ENCODE results near the gene RPS24. TPM values are rescaled to one million over a fixed set of nuclear protein-coding genes. Genes with fewer than 3 reads are reported as not detected.

Gene RPS24
- total RNA-seq, 2 experiments from 2014 or later = 1,812 to 1,903 TPM

DNA sequence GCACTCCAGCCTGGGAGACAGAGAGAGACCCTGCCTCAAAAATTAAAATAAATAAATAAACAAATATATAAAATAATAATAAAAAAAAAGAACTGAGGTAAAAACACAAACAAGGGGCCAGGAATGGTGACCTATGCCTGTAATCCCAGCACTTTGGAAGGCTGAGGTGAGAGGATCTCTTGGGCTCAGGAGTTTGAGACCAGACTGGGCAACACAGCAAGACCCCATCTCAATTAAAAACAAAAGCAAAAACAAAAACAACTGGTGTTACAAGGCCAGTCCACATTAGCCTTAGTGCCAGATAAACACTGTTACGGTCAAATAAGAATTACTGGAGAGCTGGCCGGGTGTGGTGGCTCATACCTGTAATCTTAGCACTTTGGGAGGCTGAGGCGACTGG, 9.9 kb upstream of the RPS24 start:
- intact Hi-C loops (cut with DNase I, micrococcal nuclease) = no loop called here

GRCh38 chr10:78025685-78026364, 7.8 kb upstream of the RPS24 start:
- ATAC-seq (ENCODE audit: poor library complexity) = no peak

More for the DNA sequence above, 9.9 kb upstream of the RPS24 start:
- Histone ChIP-seq H3K27me3 (ENCODE audit: control insufficient read depth in 1 of 2, insufficient read depth in 2 of 2, low read length in 2 of 2) (no peaks in the 10 kb centered on the region), H3K27ac (ENCODE audit: low read depth in 1 of 2, low read length in 2 of 2) (no peak overlapping the region), H3K4me1 (ENCODE audit: insufficient read depth, low read length) (peaks cover 16% of the 10 kb centered on the region), H3K9me3 (ENCODE audit: control insufficient read depth in 1 of 2, insufficient read depth in 1 of 2, low read length in 2 of 2) (no peaks in the 10 kb centered on the region), H3K36me3 (ENCODE audit: insufficient read depth, low read length) (peaks cover 76% of the 10 kb centered on the region), H3K4me3 (ENCODE audit: low read length) (no peak overlapping the region)
- DNase-seq (no peak), ATAC-seq (ENCODE audit: poor library complexity) (no peak)
- peaks cover 19% of the 10 kb centered on the region for H3K4me1 Mint-ChIP-seq (ENCODE audit: low read depth)
- H3K27me3 Mint-ChIP-seq = no peaks in the 10 kb centered on the region
- H3K27ac Mint-ChIP-seq = no peak overlapping the region
- TF ChIP-seq, protein P1, sequence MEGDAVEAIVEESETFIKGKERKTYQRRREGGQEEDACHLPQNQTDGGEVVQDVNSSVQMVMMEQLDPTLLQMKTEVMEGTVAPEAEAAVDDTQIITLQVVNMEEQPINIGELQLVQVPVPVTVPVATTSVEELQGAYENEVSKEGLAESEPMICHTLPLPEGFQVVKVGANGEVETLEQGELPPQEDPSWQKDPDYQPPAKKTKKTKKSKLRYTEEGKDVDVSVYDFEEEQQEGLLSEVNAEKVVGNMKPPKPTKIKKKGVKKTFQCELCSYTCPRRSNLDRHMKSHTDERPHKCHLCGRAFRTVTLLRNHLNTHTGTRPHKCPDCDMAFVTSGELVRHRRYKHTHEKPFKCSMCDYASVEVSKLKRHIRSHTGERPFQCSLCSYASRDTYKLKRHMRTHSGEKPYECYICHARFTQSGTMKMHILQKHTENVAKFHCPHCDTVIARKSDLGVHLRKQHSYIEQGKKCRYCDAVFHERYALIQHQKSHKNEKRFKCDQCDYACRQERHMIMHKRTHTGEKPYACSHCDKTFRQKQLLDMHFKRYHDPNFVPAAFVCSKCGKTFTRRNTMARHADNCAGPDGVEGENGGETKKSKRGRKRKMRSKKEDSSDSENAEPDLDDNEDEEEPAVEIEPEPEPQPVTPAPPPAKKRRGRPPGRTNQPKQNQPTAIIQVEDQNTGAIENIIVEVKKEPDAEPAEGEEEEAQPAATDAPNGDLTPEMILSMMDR (IDR thresholded peaks at IDR 0.05) = no peak
- no peak overlapping the region for H3K4me3 Mint-ChIP-seq
- H3K36me3 Mint-ChIP-seq (ENCODE audit: low read depth) = peaks cover 86% of the 10 kb centered on the region
- POLR2A ChIA-PET = no interaction called here
- CTCF ChIA-PET = no interaction called here
- no peaks in the 10 kb centered on the region for H3K9me3 Mint-ChIP-seq

DNA sequence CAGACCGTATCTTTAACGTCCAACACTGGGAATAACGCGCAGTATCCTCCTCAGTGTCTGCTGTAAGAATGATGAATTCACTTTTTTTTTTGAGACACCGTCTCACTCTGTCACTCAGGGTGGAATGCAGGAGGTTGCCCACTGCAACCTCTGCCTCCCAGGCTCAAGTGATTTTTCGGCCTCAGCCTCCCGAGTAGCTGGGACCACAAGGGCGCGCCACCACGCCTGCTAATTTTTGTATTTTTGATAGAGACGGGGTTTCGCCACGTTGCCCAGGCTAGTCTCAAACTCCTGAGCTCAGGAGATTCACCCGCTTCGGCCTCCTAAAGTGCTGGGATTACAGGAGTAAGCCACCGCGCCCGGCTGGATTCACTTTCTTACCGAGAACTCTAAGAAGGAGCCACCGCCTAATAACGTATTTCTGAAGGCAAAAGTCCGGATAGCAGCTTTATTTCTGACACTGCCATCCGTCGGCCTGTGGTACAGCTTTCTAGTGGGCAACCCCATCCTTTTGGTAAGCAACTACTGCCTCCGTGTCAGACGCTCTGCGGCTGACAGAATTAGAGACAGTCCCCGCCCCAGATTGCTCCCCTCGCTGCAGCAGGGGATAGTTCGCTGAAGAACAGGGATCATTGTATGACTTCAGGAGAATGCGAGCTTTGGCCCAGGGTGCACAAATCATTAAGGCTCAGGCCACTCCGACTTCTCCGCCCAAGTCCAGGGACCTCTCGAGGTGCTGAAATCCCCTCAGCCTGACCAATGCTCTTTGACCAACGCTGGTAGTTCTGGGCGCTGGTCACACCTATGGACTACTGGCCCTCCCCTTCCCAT, 5.0 kb upstream of the RPS24 start:
- ChIA-PET POLR2A (interaction anchor here (0.6 to 0.7 kb wide), 2 partner anchors 275 to 1289 kb away, joined by 3 read pairs; no protein-coding TSS in a partner anchor), CTCF (interaction anchor here (1.9 kb wide), 1 partner anchor 1167 kb away, joined by 5 read pairs; no protein-coding TSS in a partner anchor)
- TF ChIP-seq, protein P1 (IDR thresholded peaks at IDR 0.05) = no peak
- Histone ChIP-seq H3K27ac (ENCODE audit: low read depth in 1 of 2, low read length in 2 of 2) (peak overlapping the region in 1 of 2 donors; percentile 61), H3K27me3 (ENCODE audit: control insufficient read depth in 1 of 2, insufficient read depth in 2 of 2, low read length in 2 of 2) (no peaks in the 10 kb centered on the region), H3K36me3 (ENCODE audit: insufficient read depth, low read length) (peaks cover 28% of the 10 kb centered on the region), H3K4me1 (ENCODE audit: insufficient read depth, low read length) (peaks cover 32% of the 10 kb centered on the region), H3K4me3 (ENCODE audit: low read length) (peak overlapping the region; percentile 99), H3K9me3 (ENCODE audit: control insufficient read depth in 1 of 2, insufficient read depth in 1 of 2, low read length in 2 of 2) (no peaks in the 10 kb centered on the region)
- peak in 10 of 14 experiments; percentile 2 to 56 (median 14) for DNase-seq
- Mint-ChIP-seq H3K27me3 (no peaks in the 10 kb centered on the region), H3K4me1 (ENCODE audit: low read depth) (peaks cover 39% of the 10 kb centered on the region), H3K4me3 (peak overlapping the region; percentile 97), H3K36me3 (ENCODE audit: low read depth) (peaks cover 51% of the 10 kb centered on the region), H3K27ac (peak overlapping the region; percentile 83), H3K9me3 (no peaks in the 10 kb centered on the region)
- ATAC-seq (ENCODE audit: poor library complexity) = no peak
- intact Hi-C loops (cut with DNase I, micrococcal nuclease) = no loop called here

More at GRCh38 chr10:78025685-78026364, 7.8 kb upstream of the RPS24 start:
- H3K4me3 ChIP-seq (ENCODE audit: low read length) = no peak overlapping the region
- Mint-ChIP-seq H3K4me3 (no peak overlapping the region), H3K27me3 (no peaks in the 10 kb centered on the region), H3K4me1 (ENCODE audit: low read depth) (peaks cover 35% of the 10 kb centered on the region), H3K36me3 (ENCODE audit: low read depth) (peaks cover 76% of the 10 kb centered on the region), H3K9me3 (no peaks in the 10 kb centered on the region), H3K27ac (no peak overlapping the region)
- no peak for DNase-seq
- H3K36me3 ChIP-seq (ENCODE audit: insufficient read depth, low read length) = peaks cover 57% of the 10 kb centered on the region
- peaks cover 28% of the 10 kb centered on the region for H3K4me1 ChIP-seq (ENCODE audit: insufficient read depth, low read length)
- no peaks in the 10 kb centered on the region for H3K27me3 ChIP-seq (ENCODE audit: control insufficient read depth in 1 of 2, insufficient read depth in 2 of 2, low read length in 2 of 2)
- no peak overlapping the region for H3K27ac ChIP-seq (ENCODE audit: low read depth in 1 of 2, low read length in 2 of 2)
- H3K9me3 ChIP-seq (ENCODE audit: control insufficient read depth in 1 of 2, insufficient read depth in 1 of 2, low read length in 2 of 2) = no peaks in the 10 kb centered on the region
- ChIA-PET CTCF (interaction anchor here (0.8 kb wide), 1 partner anchor 10 kb away, joined by 3 read pairs; no protein-coding TSS in a partner anchor), POLR2A (no interaction called here)
- intact Hi-C loops (cut with DNase I, micrococcal nuclease) = no loop called here
- TF ChIP-seq, protein P1 (IDR thresholded peaks at IDR 0.05) = no peak

Measured in CD4-positive, alpha-beta T cell (primary cell).